SK-N-SH treated with all-trans-retinoic acid at 6 μM for 48 hours (cell line): ENCODE measurements around the gene TSPAN18.

Experiments
- ATAC-seq: fragments of 200-7000 bp; cut with Tn5 transposase; 3 replicates; pipeline ENCODE4 v1.9.1; 2020; ENCODE audit warnings: mild to moderate bottlenecking, moderate library complexity
- ARNTL ChIP-seq: fragments of 450-650 bp; formaldehyde crosslinking; IDR thresholded peaks from 2 replicates; pipeline ENCODE4 v1.5.0; 2020; ENCODE audit warnings: low read depth, mild to moderate bottlenecking, moderate library complexity, borderline replicate concordance
- CSDC2 ChIP-seq: fragments of 250-450 bp; sonication (Bioruptor Pico); IDR thresholded peaks from 2 replicates; pipeline ENCODE4 v1.5.0; 2020; ENCODE audit warnings: mild to moderate bottlenecking, moderate library complexity
- CSRNP3 ChIP-seq: fragments of 250-450 bp; sonication (Bioruptor Pico); IDR thresholded peaks from 2 replicates; pipeline ENCODE4 v1.5.1; 2021; ENCODE audit warnings: mild to moderate bottlenecking, moderate library complexity
- ESRRG ChIP-seq: fragments of 250-450 bp; sonication (Bioruptor Pico); IDR thresholded peaks from 2 replicates; pipeline ENCODE4 v1.6.1; 2021; ENCODE audit warnings: mild to moderate bottlenecking
- GLIS3 ChIP-seq: fragments of 250-450 bp; sonication (Bioruptor Pico); IDR thresholded peaks from 2 replicates; pipeline ENCODE4 v1.5.0; 2020; ENCODE audit warnings: mild to moderate bottlenecking, moderate library complexity
- POU6F1 ChIP-seq: fragments of 250-450 bp; sonication (Bioruptor Pico); IDR thresholded peaks from 2 replicates; pipeline ENCODE4 v1.8.0; 2021; ENCODE audit warnings: low read depth, mild to moderate bottlenecking, moderate library complexity, borderline replicate concordance
- RARB ChIP-seq: fragments of 250-450 bp; sonication (Bioruptor Pico); IDR thresholded peaks from 2 replicates; pipeline ENCODE4 v1.8.0; 2021; ENCODE audit warnings: mild to moderate bottlenecking, moderate library complexity
- SNAI2 ChIP-seq: fragments of 250-450 bp; sonication (Bioruptor Pico); IDR thresholded peaks from 2 replicates; pipeline ENCODE4 v1.5.0; 2020; ENCODE audit warnings: mild to moderate bottlenecking, moderate library complexity
- TCF4 ChIP-seq: fragments of 250-450 bp; sonication (Bioruptor Pico); IDR thresholded peaks from 2 replicates; pipeline ENCODE4 v1.8.0; 2021; ENCODE audit warnings: mild to moderate bottlenecking, moderate library complexity, borderline replicate concordance
- TOX ChIP-seq: fragments of 250-450 bp; sonication (Bioruptor Pico); IDR thresholded peaks from 2 replicates; pipeline ENCODE4 v1.8.0; 2021; ENCODE audit warnings: mild to moderate bottlenecking, moderate library complexity, borderline replicate concordance
- TSHZ2 ChIP-seq: fragments of 250-450 bp; sonication (Bioruptor Pico); IDR thresholded peaks from 2 replicates; pipeline ENCODE4 v1.5.0; 2020; ENCODE audit warnings: mild to moderate bottlenecking, moderate library complexity
- ZC3H10 ChIP-seq: fragments of 250-450 bp; sonication (Bioruptor Pico); IDR thresholded peaks from 2 replicates; pipeline ENCODE4 v1.5.1; 2021; ENCODE audit warnings: mild to moderate bottlenecking, moderate library complexity
- ZFP3 ChIP-seq: fragments of 250-450 bp; sonication (Bioruptor Pico); IDR thresholded peaks from 2 replicates; pipeline ENCODE4 v1.5.0; 2020; ENCODE audit warnings: mild to moderate bottlenecking, moderate library complexity
- ZFP30 ChIP-seq: fragments of 450-650 bp; formaldehyde crosslinking; IDR thresholded peaks from 2 replicates; pipeline ENCODE4 v1.5.0; 2022; ENCODE audit warnings: mild to moderate bottlenecking, moderate library complexity
- ZNF565 ChIP-seq: fragments of 450-650 bp; formaldehyde crosslinking; conservative IDR thresholded peaks from 2 replicates; pipeline ENCODE4 v1.5.0; 2020; ENCODE audit warnings: low read depth, mild to moderate bottlenecking, moderate library complexity
- ZNF70 ChIP-seq: fragments of 450-650 bp; formaldehyde crosslinking; IDR thresholded peaks from 2 replicates; pipeline ENCODE4 v1.5.0; 2020; ENCODE audit warnings: mild to moderate bottlenecking, moderate library complexity
- ZNF8 ChIP-seq: fragments of 450-650 bp; formaldehyde crosslinking; IDR thresholded peaks from 2 replicates; pipeline ENCODE4 v1.5.0; 2020; ENCODE audit warnings: mild to moderate bottlenecking, moderate library complexity
- TF ChIP-seq, protein P1 (sequence below): fragments of 250-450 bp; sonication (Bioruptor Pico); IDR thresholded peaks from 2 replicates; pipeline ENCODE4 v1.8.0; 2020; ENCODE audit warnings: mild to moderate bottlenecking, moderate library complexity, borderline replicate concordance

The TSPAN18 gene

DNA sequence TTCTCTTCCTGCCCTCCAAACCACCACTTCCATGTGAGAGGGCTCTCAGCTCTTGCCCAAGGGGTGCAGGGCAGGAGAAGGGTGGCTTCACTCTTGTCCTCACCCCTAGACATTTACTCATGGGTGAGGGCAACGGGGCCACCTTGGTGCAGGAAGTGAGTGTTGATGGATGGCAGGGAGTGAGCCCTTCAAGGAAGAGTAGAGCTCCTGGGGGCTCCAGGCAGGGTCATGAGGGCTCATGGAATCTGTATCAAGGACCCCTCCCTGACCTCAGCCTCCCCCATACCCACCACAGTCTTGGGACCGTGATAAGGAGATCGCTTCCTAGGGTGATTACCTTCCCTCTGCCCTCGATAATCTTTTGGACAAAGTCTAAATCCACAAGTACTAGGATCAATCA is 37.8 kb downstream of the TSPAN18 start:
- ATAC-seq: no peak
- TF ChIP-seq GLIS3 (CRISPR knock-in tag) (no peak), ZC3H10 (CRISPR knock-in tag) (no peak), ZNF565 (no peak), CSDC2 (CRISPR knock-in tag) (no peak), ZNF8 (CRISPR knock-in tag) (no peak), SNAI2 (no peak), ARNTL (CRISPR knock-in tag) (no peak), RARB (CRISPR knock-in tag) (no peak), ZFP3 (CRISPR knock-in tag) (no peak), ZNF70 (CRISPR knock-in tag) (no peak), CSRNP3 (CRISPR knock-in tag) (no peak), TOX (no peak), ZFP30 (no peak), POU6F1 (CRISPR knock-in tag) (no peak)
- TF ChIP-seq, protein P1, sequence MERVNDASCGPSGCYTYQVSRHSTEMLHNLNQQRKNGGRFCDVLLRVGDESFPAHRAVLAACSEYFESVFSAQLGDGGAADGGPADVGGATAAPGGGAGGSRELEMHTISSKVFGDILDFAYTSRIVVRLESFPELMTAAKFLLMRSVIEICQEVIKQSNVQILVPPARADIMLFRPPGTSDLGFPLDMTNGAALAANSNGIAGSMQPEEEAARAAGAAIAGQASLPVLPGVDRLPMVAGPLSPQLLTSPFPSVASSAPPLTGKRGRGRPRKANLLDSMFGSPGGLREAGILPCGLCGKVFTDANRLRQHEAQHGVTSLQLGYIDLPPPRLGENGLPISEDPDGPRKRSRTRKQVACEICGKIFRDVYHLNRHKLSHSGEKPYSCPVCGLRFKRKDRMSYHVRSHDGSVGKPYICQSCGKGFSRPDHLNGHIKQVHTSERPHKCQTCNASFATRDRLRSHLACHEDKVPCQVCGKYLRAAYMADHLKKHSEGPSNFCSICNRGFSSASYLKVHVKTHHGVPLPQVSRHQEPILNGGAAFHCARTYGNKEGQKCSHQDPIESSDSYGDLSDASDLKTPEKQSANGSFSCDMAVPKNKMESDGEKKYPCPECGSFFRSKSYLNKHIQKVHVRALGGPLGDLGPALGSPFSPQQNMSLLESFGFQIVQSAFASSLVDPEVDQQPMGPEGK (CRISPR knock-in tag): no peak

DNA sequence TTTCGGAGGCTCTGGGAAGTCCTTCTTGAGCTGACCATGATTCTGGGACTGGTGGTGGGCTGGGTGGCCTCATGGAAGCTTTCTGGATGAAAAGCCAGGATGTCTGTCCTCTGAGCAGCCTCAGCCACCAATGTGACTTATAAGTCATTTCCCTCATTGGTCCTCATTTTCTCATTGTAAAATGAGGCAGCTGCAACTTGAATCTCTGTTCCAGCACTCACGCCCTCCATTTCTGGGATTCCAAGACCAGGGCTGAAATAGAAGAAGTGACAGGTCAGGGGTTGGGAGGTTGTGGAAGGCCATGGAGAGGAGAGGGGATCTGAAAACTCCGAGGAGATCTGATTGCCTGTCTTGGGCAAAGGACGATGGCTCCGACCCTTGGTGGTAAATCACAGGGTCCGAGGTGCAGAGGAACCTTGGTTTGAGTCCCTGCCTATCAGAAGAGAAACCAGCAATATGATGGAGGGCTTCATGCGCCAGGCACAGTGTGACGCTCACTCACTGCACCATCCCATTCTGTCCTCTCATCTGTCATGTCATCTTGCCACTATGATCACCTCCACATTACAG is 38.3 kb downstream of the TSPAN18 start:
- TF ChIP-seq ESRRG (CRISPR knock-in tag) (no peak), ARNTL (CRISPR knock-in tag) (no peak), TCF4 (CRISPR knock-in tag) (no peak), TOX (no peak), ZNF8 (CRISPR knock-in tag) (no peak), ZFP3 (CRISPR knock-in tag) (no peak), CSDC2 (CRISPR knock-in tag) (no peak), TSHZ2 (no peak), POU6F1 (CRISPR knock-in tag) (no peak), ZNF70 (CRISPR knock-in tag) (no peak)
- TF ChIP-seq, all 23 proteins: peak for 0

DNA sequence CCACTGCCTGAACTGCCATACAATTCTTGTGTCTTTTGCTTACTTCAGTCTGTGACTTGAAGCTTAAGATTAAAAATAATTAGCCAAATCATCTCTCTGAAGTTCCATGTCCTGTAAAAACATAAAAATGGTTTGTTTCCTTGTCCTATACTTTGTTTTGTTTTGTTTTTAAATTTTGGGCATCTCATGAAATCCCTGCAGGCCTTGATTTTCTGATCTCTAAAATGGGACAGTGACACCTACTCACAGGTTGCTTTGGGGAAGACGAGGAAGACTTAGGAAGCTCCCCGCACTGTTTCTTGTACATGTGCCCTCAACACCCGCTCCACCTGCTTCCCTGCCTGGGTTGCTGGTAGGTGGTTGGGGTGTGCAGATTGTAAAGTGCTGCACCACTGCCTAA is 38.9 kb downstream of the TSPAN18 start:
- TF ChIP-seq CSRNP3 (CRISPR knock-in tag) (no peak), ARNTL (CRISPR knock-in tag) (no peak), TOX (no peak), ESRRG (CRISPR knock-in tag) (no peak), ZFP3 (CRISPR knock-in tag) (no peak), CSDC2 (CRISPR knock-in tag) (no peak)
- ATAC-seq: no peak

More for the DNA sequence above, 38.3 kb downstream of the TSPAN18 start:
- ATAC-seq: no peak
